GM23338 (cell line): ENCODE results near the gene ANKRD36B. TPM values are rescaled to one million over a fixed set of nuclear protein-coding genes. Genes with fewer than 3 reads are reported as not detected.
"Not testable (repeated sequence)": the region's sequence is repeated elsewhere in the genome, so short reads cannot be mapped to it uniquely, and the experiment has no call there.

Experiments used
- ATAC-seq: fragments of 200-7000 bp; cut with Tn5 transposase; 3 replicates; pipeline ENCODE4 v1.9.1; 2020
- DNase-seq: peaks from one replicate; pipeline ENCODE4 v3.0.0-alpha.2; 2015; ENCODE audit warnings: low spot score
- H2AFZ ChIP-seq: fragments of 200-600 bp; sonication (generic); 2 replicates; pipeline ENCODE4 v1.8.0; 2016; ENCODE audit warnings: antibody characterized with exemption, mild to moderate bottlenecking, moderate library complexity
- H3F3A ChIP-seq: fragments of 200-600 bp; sonication (generic); replicated peaks from 2 replicates; pipeline ENCODE4 v1.8.0; 2017; ENCODE audit warnings: antibody characterized with exemption, mixed run types, low read depth
- H3K27ac ChIP-seq: fragments of 200-600 bp; sonication (generic); 2 replicates; pipeline ENCODE4 v1.6.1; 2016; ENCODE audit warnings: low read depth
- H3K27me3 ChIP-seq: fragments of 200-600 bp; sonication (generic); 2 replicates; pipeline ENCODE4 v1.8.0; 2016; ENCODE audit warnings: mild to moderate bottlenecking, mixed run types, moderate library complexity; ENCODE audit not compliant: insufficient read depth
- H3K36me3 ChIP-seq: fragments of 200-600 bp; sonication (generic); 2 replicates; pipeline ENCODE4 v1.8.0; 2016; ENCODE audit warnings: mild to moderate bottlenecking; ENCODE audit not compliant: insufficient read depth
- H3K4me1 ChIP-seq: fragments of 200-600 bp; sonication (generic); 2 replicates; pipeline ENCODE4 v1.8.0; 2016; ENCODE audit warnings: mild to moderate bottlenecking, moderate library complexity; ENCODE audit not compliant: insufficient read depth
- H3K4me2 ChIP-seq: fragments of 200-600 bp; sonication (generic); 2 replicates; pipeline ENCODE4 v1.7.1; 2017; ENCODE audit warnings: mixed run types
- H3K4me3 ChIP-seq: fragments of 200-600 bp; sonication (generic); 2 replicates; pipeline ENCODE4 v1.6.1; 2016; ENCODE audit warnings: mixed run types
- H3K79me2 ChIP-seq: fragments of 200-600 bp; sonication (generic); replicated peaks from 2 replicates; pipeline ENCODE4 v1.8.0; 2017; ENCODE audit warnings: mild to moderate bottlenecking; ENCODE audit not compliant: insufficient read depth
- H3K9me2 ChIP-seq: fragments of 200-600 bp; sonication (generic); 2 replicates; pipeline ENCODE4 v1.8.0; 2017; ENCODE audit not compliant: insufficient read depth
- H4K20me1 ChIP-seq: fragments of 200-600 bp; sonication (generic); replicated peaks from 2 replicates; pipeline ENCODE4 v1.8.0; 2017; ENCODE audit warnings: mild to moderate bottlenecking; ENCODE audit not compliant: insufficient read depth
- H3K27ac Mint-ChIP-seq: 2 replicates; pipeline ENCODE4 v1.8.0; 2020; ENCODE audit warnings: inconsistent platforms, mild to moderate bottlenecking, moderate library complexity, mixed read lengths
- H3K27me3 Mint-ChIP-seq: 3 replicates; pipeline ENCODE4 v1.8.0; 2022; ENCODE audit warnings: low read depth, mild to moderate bottlenecking, moderate library complexity, mixed read lengths, inconsistent platforms; ENCODE audit not compliant: insufficient read depth, poor library complexity
- H3K36me3 Mint-ChIP-seq: 3 replicates; pipeline ENCODE4 v1.8.0; 2021; ENCODE audit warnings: low read depth, mild to moderate bottlenecking, inconsistent platforms, moderate library complexity, mixed read lengths
- H3K4me1 Mint-ChIP-seq: 3 replicates; pipeline ENCODE4 v1.8.0; 2020; ENCODE audit warnings: mild to moderate bottlenecking, inconsistent platforms, mixed read lengths
- H3K4me3 Mint-ChIP-seq: 3 replicates; pipeline ENCODE4 v1.8.0; 2021; ENCODE audit warnings: moderate library complexity, mild to moderate bottlenecking, inconsistent platforms, mixed read lengths
- H3K9me3 Mint-ChIP-seq: 3 replicates; pipeline ENCODE4 v1.8.0; 2020; ENCODE audit warnings: moderate library complexity, mild to moderate bottlenecking, inconsistent platforms, mixed read lengths
- CREB1 ChIP-seq: fragments of 250-450 bp; sonication (Bioruptor Pico); IDR thresholded peaks from 2 replicates; pipeline ENCODE4 v1.5.0; 2020; ENCODE audit warnings: low read depth, mild to moderate bottlenecking, moderate library complexity
- CTCF ChIP-seq, 2 experiments: fragments of 200-600 bp in 1 of 2; sonication (generic) in 1 of 2; conservative IDR thresholded peaks; 2 replicates each; pipeline versions ENCODE4 v1.5.1 to v1.6.1; 2016 to 2017; ENCODE audit warnings: antibody characterized with exemption in 2 of 2, low read depth in 2 of 2, mild to moderate bottlenecking in 2 of 2, moderate library complexity in 1 of 2
- EZH2 ChIP-seq: fragments of 200-600 bp; sonication (generic); IDR thresholded peaks from one replicate; pipeline ENCODE4 v1.8.0; 2017; ENCODE audit warnings: antibody characterized with exemption, mild to moderate bottlenecking, low read depth; ENCODE audit not compliant: unreplicated experiment
- EZH2phosphoT487 ChIP-seq: fragments of 200-600 bp; sonication (generic); IDR thresholded peaks from one replicate; pipeline ENCODE4 v1.8.1; 2018; ENCODE audit warnings: antibody characterized with exemption; ENCODE audit not compliant: unreplicated experiment
- NANOG ChIP-seq: IDR thresholded peaks from 2 replicates; pipeline ENCODE4 v1.6.1; 2016; ENCODE audit warnings: antibody characterized with exemption, borderline replicate concordance
- POLR2AphosphoS5 ChIP-seq: IDR thresholded peaks from 2 replicates; pipeline ENCODE4 v1.6.1; 2016; ENCODE audit warnings: antibody characterized with exemption, low read depth
- ZNF114 ChIP-seq: fragments of 250-450 bp; sonication (Bioruptor Pico); IDR thresholded peaks from 2 replicates; pipeline ENCODE4 v1.5.0; 2020; ENCODE audit warnings: mild to moderate bottlenecking, moderate library complexity
- ZNF331 ChIP-seq: fragments of 250-450 bp; sonication (Bioruptor Pico); IDR thresholded peaks from 2 replicates; pipeline ENCODE4 v1.5.0; 2020; ENCODE audit warnings: low read depth, mild to moderate bottlenecking, moderate library complexity
- ZNF462 ChIP-seq: fragments of 250-450 bp; sonication (Bioruptor Pico); IDR thresholded peaks from 2 replicates; pipeline ENCODE4 v1.5.0; 2020; ENCODE audit warnings: mild to moderate bottlenecking, moderate library complexity
- polyA plus RNA-seq: library from polyadenylated mRNA; unstranded; fragments of >200 nt; fragmentation: Nextera tagmentation; extraction: Ambion mirVana; gene quantifications from 2 replicates; pipeline ENCODE4 v1.2.1, GENCODE V29; 2016
- total RNA-seq: library from RNA; depleted of rRNA; stranded (reverse); fragments of >200 nt; shearing (Covaris generic); gene quantifications from 2 replicates; pipeline ENCODE4 v1.2.3, GENCODE V29; 2014

The ANKRD36B gene
- total and polyA plus RNA-seq, 2 experiments from 2014 or later, result 14.5 to 15.7 TPM

- not testable (repeated sequence) for H3K79me2 ChIP-seq, H3K4me3 Mint-ChIP-seq, H3K4me1 ChIP-seq, H3K4me3 ChIP-seq, H3F3A ChIP-seq, H3K27me3 Mint-ChIP-seq, H3K36me3 Mint-ChIP-seq, H3K9me3 Mint-ChIP-seq, DNase-seq, H3K36me3 ChIP-seq, H3K4me2 ChIP-seq, H3K27ac Mint-ChIP-seq, H3K9me2 ChIP-seq, H3K27me3 ChIP-seq, H4K20me1 ChIP-seq, H3K27ac ChIP-seq, H2AFZ ChIP-seq
- peaks cover 13% of the 10 kb centered on the region for H3K4me1 Mint-ChIP-seq
- ATAC-seq, result peak; percentile 30
These were observed 29.5 kb upstream of the ANKRD36B start for GRCh38 chr2:97618939-97619827.

- Histone ChIP-seq H3K4me2 (no peak overlapping the region), H3K4me3 (no peak overlapping the region), H2AFZ (no peak overlapping the region), H3K27ac (no peak overlapping the region), H3K27me3 (no peaks in the 10 kb centered on the region), H3F3A (no peaks in the 10 kb centered on the region), H3K4me1 (no peaks in the 10 kb centered on the region), H3K79me2 (no peaks in the 10 kb centered on the region), H3K9me2 (no peaks in the 10 kb centered on the region), H3K36me3 (no peaks in the 10 kb centered on the region), H4K20me1 (no peaks in the 10 kb centered on the region)
- peaks cover 5% of the 10 kb centered on the region for H3K27me3 Mint-ChIP-seq
- H3K27ac Mint-ChIP-seq, result no peak overlapping the region
- DNase-seq, result no peak
- no peaks in the 10 kb centered on the region; the same call in 2 of the 3 replicates for H3K36me3 Mint-ChIP-seq
- H3K9me3 Mint-ChIP-seq, result no peaks in the 10 kb centered on the region; the same call in 2 of the 3 replicates
- H3K4me3 Mint-ChIP-seq, result no peak overlapping the region
- peaks cover 9% of the 10 kb centered on the region for H3K4me1 Mint-ChIP-seq
- ATAC-seq, result no peak
- TF ChIP-seq CREB1 (CRISPR knock-in tag) (no peak), NANOG (no peak), CTCF (conservative IDR thresholded peaks at IDR 0.05; ENCODE audit: low read depth in 2 of 2) (no peak), ZNF331 (CRISPR knock-in tag) (no peak), POLR2AphosphoS5 (no peak), EZH2 (no peak), EZH2phosphoT487 (no peak), ZNF462 (CRISPR knock-in tag) (no peak), ZNF114 (CRISPR knock-in tag) (no peak)
These were observed 28.2 kb upstream of the ANKRD36B start for GRCh38 chr2:97617911-97618310.
